Panc1 (cell line): ENCODE results near the gene NLRP11. TPM values are rescaled to one million over a fixed set of nuclear protein-coding genes. Genes with fewer than 3 reads are reported as not detected.
"Not testable (repeated sequence)": the region's sequence is repeated elsewhere in the genome, so short reads cannot be mapped to it uniquely, and the experiment has no call there.

Experiments
- ATAC-seq: fragments of 200-7000 bp; cut with Tn5 transposase; 2 replicates; pipeline ENCODE4 v1.9.1; 2020; ENCODE audit warnings: mild to moderate bottlenecking, moderate library complexity
- BruUV-seq: library from RNA; stranded (reverse); fragments of 400-500 nt; replicated peaks from 2 replicates; lab custom pipeline; 2021; lab: Mats Ljungman, UMichigan
- CTCF ChIA-PET: fragments of 300-600 bp; sonication (Branson Sonifier 250); formaldehyde crosslinking; loops from one replicate; lab custom pipeline; 2022; ENCODE audit warnings: antibody characterized with exemption; lab: Charles Lee
- POLR2A ChIA-PET: fragments of 300-600 bp; sonication (Branson Sonifier 250); formaldehyde crosslinking; loops from one replicate; lab custom pipeline; 2022; ENCODE audit warnings: antibody characterized with exemption; lab: Charles Lee
- DNase-seq: peaks from one replicate; pipeline ENCODE4 v3.0.0-alpha.2; 2010; ENCODE audit warnings: low read depth, low spot score
- H3K27ac ChIP-seq: 2 replicates; pipeline ENCODE4 v1.5.1; 2011; ENCODE audit warnings: mild to moderate bottlenecking, low read length, inconsistent platforms
- H3K27me3 ChIP-seq: fragments of 200-500 bp; sonication (Bioruptor generic); 2 replicates; pipeline ENCODE4 v1.6.0; 2014; ENCODE audit warnings: low read length, inconsistent platforms; ENCODE audit not compliant: control insufficient read depth, insufficient read depth
- H3K36me3 ChIP-seq: fragments of 200-500 bp; sonication (Bioruptor generic); 2 replicates; pipeline ENCODE4 v1.5.1; 2014; ENCODE audit warnings: inconsistent platforms, mild to moderate bottlenecking, low read length, moderate library complexity; ENCODE audit not compliant: control insufficient read depth, insufficient read depth
- H3K4me1 ChIP-seq: 2 replicates; pipeline ENCODE4 v1.5.1; 2011; ENCODE audit warnings: inconsistent platforms, mild to moderate bottlenecking, low read length, moderate library complexity; ENCODE audit not compliant: control insufficient read depth, insufficient read depth
- H3K4me3 ChIP-seq, 2 experiments: 2 replicates each; pipeline ENCODE4 v1.5.1; 2011 to 2012; ENCODE audit warnings: low read depth in 2 of 2, low read length in 2 of 2, mild to moderate bottlenecking in 2 of 2, inconsistent platforms in 1 of 2, moderate library complexity in 1 of 2
- H3K9me3 ChIP-seq: fragments of 200-500 bp; sonication (Bioruptor generic); 2 replicates; pipeline ENCODE4 v1.5.1; 2014; ENCODE audit warnings: low read depth, mild to moderate bottlenecking, inconsistent platforms, low read length, moderate library complexity; ENCODE audit not compliant: control insufficient read depth, insufficient read depth
- POLR2AphosphoS5 ChIP-seq: IDR thresholded peaks from 2 replicates; pipeline ENCODE4 v1.6.1; 2012; ENCODE audit warnings: mild to moderate bottlenecking, low read depth, low read length, moderate library complexity
- REST ChIP-seq, 2 experiments: IDR thresholded peaks; 2 replicates each; pipeline ENCODE4 v1.6.1; 2011 to 2012; ENCODE audit warnings: low read depth in 2 of 2, control low read depth in 1 of 2, low read length in 1 of 2, mild to moderate bottlenecking in 1 of 2, moderate library complexity in 1 of 2; ENCODE audit not compliant: insufficient read depth in 1 of 2
- SIN3A ChIP-seq: IDR thresholded peaks from 2 replicates; pipeline ENCODE4 v1.6.1; 2012; ENCODE audit warnings: low read depth, mild to moderate bottlenecking, low read length, moderate library complexity, borderline replicate concordance; ENCODE audit not compliant: insufficient read depth
- TCF7L2 ChIP-seq: IDR thresholded peaks from 2 replicates; pipeline ENCODE4 v1.6.1; 2011; ENCODE audit warnings: mild to moderate bottlenecking, low read depth, low read length, inconsistent platforms
- in situ Hi-C: cut with HindIII; loops from 2 replicates; pipeline ENCODE4 v1.10.0; 2016; ENCODE audit warnings: low sequenced_read_pairs, low pct_unique_long_range_greater_than_20kb
- intact Hi-C: fragments of 100-400 bp; cut with micrococcal nuclease; formaldehyde crosslinking; loops from one replicate; pipeline ENCODE4 v1.10.0; 2022; ENCODE audit not compliant: unreplicated experiment
- total RNA-seq: library from RNA; stranded (reverse); gene quantifications from one replicate; pipeline ENCODE4 v1.2.1, GENCODE V29; 2021; ENCODE audit not compliant: unreplicated experiment
- TF ChIP-seq, protein P1 (sequence below): fragments of 450-650 bp; IDR thresholded peaks from 2 replicates; pipeline ENCODE4 v1.5.1; 2017; ENCODE audit warnings: mild to moderate bottlenecking

NLRP11 gene
- total RNA-seq, 1 experiment from 2014 or later: 0.18 TPM

DNA sequence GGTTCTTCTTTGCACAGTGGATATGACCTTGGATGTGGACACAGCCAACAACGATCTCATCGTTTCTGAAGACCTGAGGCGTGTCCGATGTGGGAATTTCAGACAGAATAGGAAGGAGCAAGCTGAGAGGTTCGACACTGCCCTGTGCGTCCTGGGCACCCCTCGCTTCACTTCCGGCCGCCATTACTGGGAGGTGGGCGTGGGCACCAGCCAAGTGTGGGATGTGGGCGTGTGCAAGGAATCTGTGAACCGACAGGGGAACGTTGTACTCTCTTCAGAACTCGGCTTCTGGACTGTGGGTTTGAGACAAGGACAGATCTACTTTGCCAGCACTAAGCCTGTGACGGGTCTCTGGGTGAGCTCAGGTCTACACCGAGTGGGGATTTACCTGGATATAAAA, 53.5 kb downstream of the NLRP11 start:
- no TSS peak for BruUV-seq
- in situ Hi-C loops: no loop called here
- H3K27ac ChIP-seq: no peak overlapping the region
- H3K36me3 ChIP-seq: no peaks in the 10 kb centered on the region
- intact Hi-C loops: no loop called here
- TF ChIP-seq TCF7L2: no peak
- TF ChIP-seq, protein P1, sequence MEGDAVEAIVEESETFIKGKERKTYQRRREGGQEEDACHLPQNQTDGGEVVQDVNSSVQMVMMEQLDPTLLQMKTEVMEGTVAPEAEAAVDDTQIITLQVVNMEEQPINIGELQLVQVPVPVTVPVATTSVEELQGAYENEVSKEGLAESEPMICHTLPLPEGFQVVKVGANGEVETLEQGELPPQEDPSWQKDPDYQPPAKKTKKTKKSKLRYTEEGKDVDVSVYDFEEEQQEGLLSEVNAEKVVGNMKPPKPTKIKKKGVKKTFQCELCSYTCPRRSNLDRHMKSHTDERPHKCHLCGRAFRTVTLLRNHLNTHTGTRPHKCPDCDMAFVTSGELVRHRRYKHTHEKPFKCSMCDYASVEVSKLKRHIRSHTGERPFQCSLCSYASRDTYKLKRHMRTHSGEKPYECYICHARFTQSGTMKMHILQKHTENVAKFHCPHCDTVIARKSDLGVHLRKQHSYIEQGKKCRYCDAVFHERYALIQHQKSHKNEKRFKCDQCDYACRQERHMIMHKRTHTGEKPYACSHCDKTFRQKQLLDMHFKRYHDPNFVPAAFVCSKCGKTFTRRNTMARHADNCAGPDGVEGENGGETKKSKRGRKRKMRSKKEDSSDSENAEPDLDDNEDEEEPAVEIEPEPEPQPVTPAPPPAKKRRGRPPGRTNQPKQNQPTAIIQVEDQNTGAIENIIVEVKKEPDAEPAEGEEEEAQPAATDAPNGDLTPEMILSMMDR: no peak
- no peak for TF ChIP-seq REST (IDR thresholded peaks at IDR 0.05; ENCODE audit: insufficient read depth in 1 of 2, low read depth in 2 of 2, low read length in 1 of 2)
- no peak for TF ChIP-seq POLR2AphosphoS5
- no peak for TF ChIP-seq SIN3A
- ATAC-seq (no peak), DNase-seq (no peak)
- ChIA-PET POLR2A (no interaction called here), CTCF (no interaction called here)
- no peaks in the 10 kb centered on the region for H3K9me3 ChIP-seq
- no peak overlapping the region for H3K4me3 ChIP-seq
- H3K4me1 ChIP-seq: 0 out of 2 replicates have a peak, but pooled peaks cover 3% of the 10 kb centered on the region
- H3K27me3 ChIP-seq: peaks cover 6% of the 10 kb centered on the region; the same call in 1 of the 2 replicates

DNA sequence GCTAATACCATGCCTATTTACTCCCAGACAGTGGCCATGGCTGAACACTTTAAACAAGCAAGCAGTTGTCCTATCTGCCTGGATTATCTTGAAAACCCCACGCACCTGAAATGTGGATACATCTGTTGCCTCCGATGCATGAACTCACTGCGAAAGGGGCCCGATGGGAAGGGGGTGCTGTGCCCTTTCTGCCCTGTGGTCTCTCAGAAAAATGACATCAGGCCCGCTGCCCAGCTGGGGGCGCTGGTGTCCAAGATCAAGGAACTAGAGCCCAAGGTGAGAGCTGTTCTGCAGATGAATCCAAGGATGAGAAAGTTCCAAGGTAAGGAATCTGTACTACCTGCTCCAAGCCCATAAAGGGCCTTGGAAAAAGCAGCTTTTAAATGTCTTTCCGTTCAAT, 54.3 kb downstream of the NLRP11 start:
- H3K27me3 ChIP-seq: peaks cover 6% of the 10 kb centered on the region; the same call in 1 of the 2 replicates
- TF ChIP-seq SIN3A: no peak
- TF ChIP-seq POLR2AphosphoS5: no peak
- no peak for TF ChIP-seq REST (IDR thresholded peaks at IDR 0.05; ENCODE audit: insufficient read depth in 1 of 2, low read depth in 2 of 2, low read length in 1 of 2)
- no peak for TF ChIP-seq TCF7L2
- TF ChIP-seq, protein P1: peak; percentile 76
- no peak overlapping the region for H3K27ac ChIP-seq
- H3K9me3 ChIP-seq: no peaks in the 10 kb centered on the region
- ATAC-seq (no peak), DNase-seq (peak; percentile 2)
- intact Hi-C loops: no loop called here
- H3K4me1 ChIP-seq: 0 out of 2 replicates have a peak, but pooled peaks cover 3% of the 10 kb centered on the region
- ChIA-PET POLR2A (no interaction called here), CTCF (interaction anchor here (0.5 to 0.7 kb wide), 2 partner anchors 86 to 278 kb away, joined by 10 to 14 read pairs; no protein-coding TSS in a partner anchor)
- no TSS peak for BruUV-seq
- in situ Hi-C loops: no loop called here
- no peaks in the 10 kb centered on the region for H3K36me3 ChIP-seq
- H3K4me3 ChIP-seq: no peak overlapping the region

- BruUV-seq, H3K27ac ChIP-seq, ATAC-seq, H3K9me3 ChIP-seq, intact Hi-C loops, H3K4me1 ChIP-seq, H3K4me3 ChIP-seq, in situ Hi-C loops, H3K36me3 ChIP-seq, POLR2A ChIA-PET, DNase-seq, CTCF ChIA-PET: not testable (repeated sequence)
- peaks cover 14% of the 10 kb centered on the region for H3K27me3 ChIP-seq
Measured at GRCh38 chr19:55769632-55770031, 62.2 kb downstream of the NLRP11 start.

GRCh38 chr19:55768818-55769217, 63.0 kb downstream of the NLRP11 start, which contains the start of gene RFPL4AL1:
Gene RFPL4AL1 (plus strand): TSS chr19:55769118. CDS start chr19:55771805, 2,687 bp downstream.
- H3K36me3 ChIP-seq, POLR2A ChIA-PET, CTCF ChIA-PET, BruUV-seq, H3K4me1 ChIP-seq, H3K9me3 ChIP-seq, ATAC-seq, in situ Hi-C loops, DNase-seq, H3K4me3 ChIP-seq, intact Hi-C loops, H3K27ac ChIP-seq: not testable (repeated sequence)
- peaks cover 14% of the 10 kb centered on the region for H3K27me3 ChIP-seq
